COLO668 (cell line): ENCODE data around the gene CCR7.

Source experiments
- DNase-seq: peaks from one replicate; lab custom pipeline; 2025; ENCODE audit not compliant: unreplicated experiment; lab: John Stamatoyannopoulos, UW

CCR7 gene, protein sequence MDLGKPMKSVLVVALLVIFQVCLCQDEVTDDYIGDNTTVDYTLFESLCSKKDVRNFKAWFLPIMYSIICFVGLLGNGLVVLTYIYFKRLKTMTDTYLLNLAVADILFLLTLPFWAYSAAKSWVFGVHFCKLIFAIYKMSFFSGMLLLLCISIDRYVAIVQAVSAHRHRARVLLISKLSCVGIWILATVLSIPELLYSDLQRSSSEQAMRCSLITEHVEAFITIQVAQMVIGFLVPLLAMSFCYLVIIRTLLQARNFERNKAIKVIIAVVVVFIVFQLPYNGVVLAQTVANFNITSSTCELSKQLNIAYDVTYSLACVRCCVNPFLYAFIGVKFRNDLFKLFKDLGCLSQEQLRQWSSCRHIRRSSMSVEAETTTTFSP

DNA sequence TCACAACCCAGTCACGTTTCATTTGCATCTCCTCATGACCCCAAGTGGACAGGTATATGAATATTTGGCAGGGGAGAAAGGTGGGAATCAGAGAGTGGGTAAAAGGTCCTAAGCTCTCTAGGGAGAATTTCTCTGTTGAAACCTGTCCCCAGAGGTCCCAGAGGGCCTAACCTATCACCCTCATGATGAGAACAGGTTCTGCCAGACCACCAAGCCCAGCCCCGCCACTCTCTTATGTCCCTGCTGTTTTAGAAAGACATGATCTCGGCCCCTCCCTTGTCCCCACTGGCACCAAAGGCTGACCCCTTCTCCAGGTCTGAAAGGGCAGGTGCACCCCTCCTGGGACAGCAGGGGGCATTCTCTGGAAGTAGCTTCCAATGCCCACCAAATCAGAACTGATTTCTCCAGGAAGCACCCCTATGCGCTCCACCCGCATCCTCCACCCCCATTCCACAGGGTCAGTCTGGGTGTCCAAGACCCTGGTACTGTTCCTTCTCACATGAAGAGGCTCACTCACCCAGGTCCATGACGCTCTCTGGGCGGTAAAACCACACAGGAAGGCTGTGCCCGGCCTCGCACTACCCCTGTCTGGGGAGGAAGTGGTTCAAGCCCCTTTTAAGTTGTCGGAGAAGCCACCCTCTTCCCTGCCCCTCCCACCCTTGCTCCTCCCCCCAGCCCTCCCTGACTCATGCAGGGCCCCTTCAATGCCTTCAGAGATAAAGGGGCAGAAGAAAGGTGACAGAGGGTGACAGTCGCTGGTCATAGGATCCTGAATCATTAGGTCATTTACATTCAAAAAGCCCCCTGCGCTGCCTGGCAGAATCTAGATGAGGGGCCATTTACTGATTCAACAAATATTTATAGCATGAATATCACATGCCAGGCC lies at the start of gene CCR7:
CCR7 (minus strand) TSS at position 590 of the 886 bp plus-strand sequence; CDS start at position 527, 63 bp downstream.
- no peak for DNase-seq

DNA sequence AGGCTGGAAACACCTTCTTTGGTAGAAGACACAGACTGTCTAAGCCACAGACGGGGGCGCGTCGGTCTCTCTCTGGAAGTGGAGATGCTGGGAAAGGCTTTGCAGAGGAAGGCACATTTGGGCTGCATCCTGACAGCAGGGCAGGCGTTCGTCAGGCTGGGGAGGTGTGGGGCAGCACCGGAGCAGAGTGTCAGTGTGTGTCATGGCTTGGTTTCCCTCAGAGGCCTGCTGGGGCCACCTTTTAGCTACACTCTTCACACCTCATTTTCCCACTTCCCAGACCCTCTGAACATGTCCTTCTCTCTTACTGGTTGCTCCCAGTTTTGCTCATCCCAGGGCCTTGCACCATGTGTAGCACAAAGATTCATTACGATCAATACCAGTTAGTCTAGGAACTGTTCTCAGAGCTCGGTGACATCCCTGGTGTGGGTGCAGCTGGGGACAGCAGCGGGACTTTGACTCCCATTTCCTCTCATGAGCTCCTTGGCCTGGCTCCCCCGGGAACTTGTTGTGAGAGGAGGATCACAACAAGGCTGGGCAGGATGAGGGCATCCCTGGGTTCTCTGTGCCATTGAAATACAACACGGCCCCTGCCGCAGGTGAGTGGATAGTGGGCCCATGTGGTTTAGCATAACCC lies 49.3 kb upstream of the CCR7 start:
- DNase-seq: no peak

DNA sequence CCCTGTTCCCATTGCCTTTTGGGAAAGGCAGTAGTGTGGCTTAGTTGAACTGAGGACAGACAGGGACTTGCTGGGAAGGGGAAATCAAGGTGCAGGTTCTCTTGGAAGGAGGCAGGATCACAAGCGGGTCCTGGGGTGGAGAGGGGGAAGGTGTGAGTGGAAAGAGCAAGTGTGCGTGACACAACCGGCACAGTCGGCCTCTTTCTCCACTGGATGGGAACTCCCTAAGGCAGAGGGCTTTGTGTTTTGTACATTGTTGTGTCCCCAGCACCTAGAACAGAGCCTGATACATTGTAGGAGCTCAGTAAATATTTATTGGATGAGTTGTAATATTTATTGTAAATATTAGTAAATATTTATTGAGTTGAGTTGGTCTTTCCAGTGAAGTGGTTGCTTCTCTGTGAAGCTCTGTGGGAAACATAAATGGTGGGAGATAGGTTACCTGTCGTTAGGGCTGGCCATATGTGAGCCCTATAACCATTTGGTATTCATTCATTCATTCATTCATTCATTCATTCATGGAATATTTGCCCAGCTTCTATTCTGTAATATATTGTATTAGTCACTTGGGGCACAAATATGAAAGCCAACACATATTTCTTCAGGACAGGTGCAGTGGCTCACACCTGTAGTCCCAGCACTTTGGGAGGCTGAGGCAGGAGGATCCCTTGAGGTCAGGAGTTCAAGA lies 48.3 kb upstream of the CCR7 start:
- no peak for DNase-seq

- no peak for DNase-seq
These were observed 47.5 kb upstream of the CCR7 start for GRCh38 chr17:40612599-40613244.

DNA sequence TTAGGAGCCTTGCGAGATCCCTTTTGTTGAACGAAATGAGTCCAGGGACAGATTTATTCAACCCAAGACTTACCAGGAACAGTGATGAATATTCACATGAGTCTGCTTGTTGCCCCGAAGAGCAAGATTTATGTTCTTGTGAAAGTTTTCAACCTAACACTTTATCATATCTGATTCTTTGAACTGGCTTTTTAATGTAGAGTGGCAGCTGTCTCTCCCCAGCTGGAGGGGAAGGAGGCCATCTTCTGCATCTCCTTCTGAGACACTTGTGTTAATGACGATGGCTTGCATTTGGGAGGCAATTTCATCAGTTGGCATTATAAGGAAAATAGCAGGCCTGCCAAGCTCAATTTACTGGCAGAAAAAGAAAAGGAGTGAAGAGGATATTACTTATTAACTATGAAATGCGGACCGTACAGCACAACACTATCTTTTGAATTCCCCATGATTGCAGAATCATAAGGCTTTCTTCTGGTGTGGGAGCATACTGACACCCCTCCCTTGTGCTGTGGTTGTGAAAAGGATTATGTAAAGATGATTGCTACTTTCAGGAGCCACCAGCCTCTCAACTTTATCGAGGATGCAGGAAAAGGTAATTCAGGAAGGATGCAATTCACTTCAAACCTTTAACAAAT lies 46.7 kb upstream of the CCR7 start:
- no peak for DNase-seq

GRCh38 chr17:40610359-40610758 lies 45.1 kb upstream of the CCR7 start:
- no peak for DNase-seq

GRCh38 chr17:40608061-40608581 lies 42.8 kb upstream of the CCR7 start:
- DNase-seq: no peak

GRCh38 chr17:40607641-40608040 lies 42.4 kb upstream of the CCR7 start:
- DNase-seq: no peak

DNA sequence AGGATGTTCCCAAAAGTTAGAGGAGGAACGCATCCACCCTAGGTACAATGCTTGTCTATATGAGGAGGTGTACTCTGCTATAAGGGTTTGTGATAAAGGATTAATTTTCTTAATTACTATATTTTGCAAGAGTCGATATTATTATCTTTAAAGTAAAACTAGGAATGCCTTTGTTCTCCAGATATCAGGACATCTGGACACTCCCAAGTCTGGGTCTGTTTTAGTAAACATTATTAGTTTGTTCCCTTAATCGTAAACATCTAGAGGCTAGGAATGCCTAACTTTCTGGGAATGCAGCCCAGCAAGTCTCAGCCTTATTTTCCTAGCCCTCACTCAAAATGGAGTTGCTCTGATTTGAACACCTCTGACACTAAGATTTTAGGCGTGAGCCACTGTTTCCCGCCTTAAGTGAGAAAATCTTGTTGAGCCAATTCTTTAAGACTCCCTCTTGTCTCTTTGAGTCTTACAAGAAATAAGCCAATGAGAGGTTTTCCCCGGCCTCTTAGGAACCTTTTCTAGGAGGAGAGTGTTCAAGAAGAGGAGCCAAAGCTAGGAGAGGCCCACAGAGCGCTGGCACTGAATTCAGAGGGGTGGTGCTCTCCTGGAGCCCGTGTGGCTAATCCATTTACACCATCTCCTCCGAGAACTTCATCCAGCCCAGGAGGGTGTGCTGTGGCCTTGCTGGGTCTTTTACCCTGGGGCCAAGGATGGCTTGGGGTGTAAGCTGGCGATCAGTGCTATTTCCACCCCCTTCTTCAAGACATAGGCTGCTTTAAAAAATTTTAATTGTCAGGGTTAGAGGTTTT lies 41.5 kb upstream of the CCR7 start:
- DNase-seq: no peak

DNA sequence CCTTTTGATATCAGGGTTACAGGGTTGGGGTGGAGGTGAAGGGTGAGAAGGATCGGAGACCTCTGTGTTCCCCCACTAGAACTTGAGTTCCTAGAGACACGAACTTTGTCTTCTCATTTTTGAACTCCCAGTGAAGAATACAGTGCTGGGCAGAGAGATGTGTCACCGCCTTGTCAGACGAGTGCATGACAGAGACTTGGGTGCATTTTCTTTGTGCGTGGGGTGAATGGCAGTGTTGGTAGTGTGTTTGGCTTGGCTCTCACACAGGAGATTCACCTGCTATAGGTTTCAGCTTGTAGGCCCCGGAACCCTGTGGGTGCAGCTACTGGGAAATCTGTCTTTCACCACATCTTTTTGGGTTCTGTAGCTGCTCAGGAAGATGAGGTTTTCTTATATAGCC lies 40.0 kb upstream of the CCR7 start:
- no peak for DNase-seq

GRCh38 chr17:40604327-40605080 lies 39.2 kb upstream of the CCR7 start:
- no peak for DNase-seq

DNA sequence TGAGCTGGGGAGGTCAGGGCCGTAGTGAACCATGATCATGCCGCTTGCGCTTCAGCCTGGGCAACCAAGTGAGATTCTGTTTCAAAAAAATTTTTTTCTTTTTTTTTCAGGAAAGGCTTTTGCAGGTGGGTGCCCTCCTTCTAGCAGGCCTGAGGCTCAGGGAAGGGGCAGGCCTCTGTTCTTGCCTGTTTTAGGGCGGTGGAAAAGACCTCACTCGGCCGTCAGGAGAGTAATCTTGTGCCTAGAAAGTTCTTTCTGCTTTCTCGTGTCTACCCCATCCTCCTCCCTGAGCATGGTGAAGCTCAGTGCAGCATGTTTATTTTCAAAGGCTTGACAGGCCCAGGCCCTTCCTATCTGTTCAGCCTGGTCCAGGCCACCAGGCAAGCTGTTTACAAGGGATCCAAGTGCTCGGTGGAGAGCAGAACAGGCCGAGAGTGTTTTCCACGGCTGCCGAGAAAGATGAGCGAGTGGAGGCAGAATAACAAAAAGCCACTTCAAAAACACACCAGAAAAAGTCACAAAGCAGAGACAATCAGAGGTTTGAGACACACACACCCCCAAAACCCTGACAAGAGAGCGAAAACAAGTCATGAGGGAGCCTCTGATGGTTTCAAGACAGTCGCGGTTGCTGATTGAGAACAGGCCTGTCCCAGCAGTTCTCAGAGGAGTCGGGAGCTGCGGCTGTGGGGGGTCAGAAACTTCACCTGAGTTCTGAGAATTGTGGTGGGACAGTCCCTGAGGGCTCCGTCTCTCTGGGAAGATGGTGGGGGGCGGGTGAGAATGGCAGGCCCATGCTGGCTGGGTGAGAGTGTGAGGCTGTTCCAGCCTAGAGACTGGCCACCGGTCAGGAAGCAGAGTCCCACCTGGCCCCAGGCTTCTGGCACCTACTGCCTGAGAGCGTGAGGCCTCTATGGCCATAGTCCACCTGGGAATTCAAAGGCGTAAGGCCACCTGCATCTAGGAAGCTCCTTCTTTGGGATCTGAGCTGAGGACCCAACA lies 37.5 kb upstream of the CCR7 start:
- DNase-seq: no peak

DNA sequence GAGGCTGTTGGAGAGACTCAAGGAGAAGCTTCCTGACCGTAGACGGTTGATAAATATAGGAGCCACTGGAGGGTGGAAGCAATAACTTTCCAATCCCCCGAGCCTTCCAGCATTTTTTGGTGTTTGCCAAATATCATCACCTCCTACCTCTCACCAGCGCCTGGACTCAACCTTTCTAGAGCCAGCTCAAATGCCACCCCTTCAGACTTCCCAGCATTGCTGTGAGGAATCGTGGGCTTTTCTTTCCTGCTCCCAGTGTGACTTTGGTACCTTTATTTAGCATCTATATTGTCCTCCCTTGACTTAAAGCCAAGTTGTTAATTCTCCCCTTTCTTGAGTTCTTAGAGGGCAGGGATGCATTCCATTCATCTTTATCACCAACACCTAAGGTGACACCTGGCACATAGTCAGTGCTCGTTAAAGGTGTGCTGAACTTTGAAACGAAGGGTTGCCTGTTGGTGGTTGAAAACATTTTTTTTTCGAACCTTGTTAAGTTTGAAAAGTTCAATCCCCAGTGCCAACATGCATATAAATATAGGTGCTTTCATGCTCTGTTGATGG lies 35.3 kb upstream of the CCR7 start:
- DNase-seq: no peak

DNA sequence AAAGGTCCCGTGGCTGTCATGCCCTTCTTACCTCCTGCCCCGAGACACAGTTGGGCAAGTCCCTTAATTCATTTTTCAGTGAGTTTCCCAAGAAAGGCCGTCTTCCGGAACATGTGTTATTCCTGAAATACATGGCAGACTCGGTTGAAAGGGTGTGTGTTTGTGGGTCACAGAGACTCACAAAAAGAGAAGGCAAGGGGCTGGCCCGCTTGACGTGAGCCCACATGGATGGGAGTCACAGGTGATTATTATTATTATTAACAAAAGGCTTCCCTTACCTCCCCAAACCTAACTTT lies 34.1 kb upstream of the CCR7 start:
- no peak for DNase-seq

GRCh38 chr17:40598619-40599467 lies 33.6 kb upstream of the CCR7 start:
- DNase-seq: no peak

- no peak for DNase-seq
These were observed 33.0 kb upstream of the CCR7 start for GRCh38 chr17:40598301-40598618.
